Right lobe of liver (tissue), 4 donors: Measurements from ENCODE around the gene SGK2.

Experiments used
- POLR2A ChIP-seq: fragments of 450-650 bp; IDR thresholded peaks from one replicate; pipeline ENCODE4 v1.6.1; 2017; ENCODE audit warnings: antibody characterized with exemption, mild to moderate bottlenecking
- TF ChIP-seq, protein P1 (sequence below), 4 donors: fragments of 200-600 bp in 3 of 4; fragments of 450-650 bp in 1 of 4; IDR thresholded peaks; one replicate each; pipeline versions ENCODE4 v1.5.1 to v1.8.0; 2016 to 2022; ENCODE audit warnings: antibody characterized with exemption in 4 of 4, mild to moderate bottlenecking in 2 of 4
- donor health status: DM: no; HTN: no; CAD: no.
- donor health status: DM: no; HTN: no; CAD: no.
- donor health status: DM: no; HTN: yes; CAD: no.

DNA sequence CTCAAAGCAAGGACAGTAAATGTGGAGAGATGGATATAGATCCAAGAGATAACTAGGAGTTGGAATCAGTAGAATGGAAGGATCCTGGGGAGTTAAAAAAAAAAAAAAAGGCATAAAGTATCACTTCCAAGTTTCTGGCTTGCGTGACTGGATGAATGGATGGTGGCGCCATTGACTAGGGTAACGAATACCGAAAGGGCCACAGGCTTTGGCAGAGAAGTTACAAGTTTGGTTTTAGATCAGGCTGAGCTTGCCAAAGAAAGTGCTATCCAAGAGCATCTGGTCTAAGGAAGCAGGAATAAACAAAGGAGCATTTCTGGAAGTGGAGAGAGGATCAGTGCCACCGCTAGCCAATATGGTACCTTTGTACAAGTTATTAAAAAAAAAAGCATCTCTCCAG, 33.8 kb upstream of the SGK2 start:
- TF ChIP-seq, protein P1, sequence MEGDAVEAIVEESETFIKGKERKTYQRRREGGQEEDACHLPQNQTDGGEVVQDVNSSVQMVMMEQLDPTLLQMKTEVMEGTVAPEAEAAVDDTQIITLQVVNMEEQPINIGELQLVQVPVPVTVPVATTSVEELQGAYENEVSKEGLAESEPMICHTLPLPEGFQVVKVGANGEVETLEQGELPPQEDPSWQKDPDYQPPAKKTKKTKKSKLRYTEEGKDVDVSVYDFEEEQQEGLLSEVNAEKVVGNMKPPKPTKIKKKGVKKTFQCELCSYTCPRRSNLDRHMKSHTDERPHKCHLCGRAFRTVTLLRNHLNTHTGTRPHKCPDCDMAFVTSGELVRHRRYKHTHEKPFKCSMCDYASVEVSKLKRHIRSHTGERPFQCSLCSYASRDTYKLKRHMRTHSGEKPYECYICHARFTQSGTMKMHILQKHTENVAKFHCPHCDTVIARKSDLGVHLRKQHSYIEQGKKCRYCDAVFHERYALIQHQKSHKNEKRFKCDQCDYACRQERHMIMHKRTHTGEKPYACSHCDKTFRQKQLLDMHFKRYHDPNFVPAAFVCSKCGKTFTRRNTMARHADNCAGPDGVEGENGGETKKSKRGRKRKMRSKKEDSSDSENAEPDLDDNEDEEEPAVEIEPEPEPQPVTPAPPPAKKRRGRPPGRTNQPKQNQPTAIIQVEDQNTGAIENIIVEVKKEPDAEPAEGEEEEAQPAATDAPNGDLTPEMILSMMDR (IDR thresholded peaks at IDR 0.05), result no peak
- no peak for TF ChIP-seq POLR2A
